GM23338 (cell line): ENCODE data around the gene TFIP11. TPM values are rescaled to one million over a fixed set of nuclear protein-coding genes. Genes with fewer than 3 reads are reported as not detected.

Source experiments
- ATAC-seq: fragments of 200-7000 bp; cut with Tn5 transposase; 3 replicates; pipeline ENCODE4 v1.9.1; 2020
- DNase-seq: peaks from one replicate; pipeline ENCODE4 v3.0.0-alpha.2; 2015; ENCODE audit warnings: low spot score
- H2AFZ ChIP-seq: fragments of 200-600 bp; sonication (generic); 2 replicates; pipeline ENCODE4 v1.8.0; 2016; ENCODE audit warnings: antibody characterized with exemption, mild to moderate bottlenecking, moderate library complexity
- H3F3A ChIP-seq: fragments of 200-600 bp; sonication (generic); replicated peaks from 2 replicates; pipeline ENCODE4 v1.8.0; 2017; ENCODE audit warnings: antibody characterized with exemption, mixed run types, low read depth
- H3K27ac ChIP-seq: fragments of 200-600 bp; sonication (generic); 2 replicates; pipeline ENCODE4 v1.6.1; 2016; ENCODE audit warnings: low read depth
- H3K27me3 ChIP-seq: fragments of 200-600 bp; sonication (generic); 2 replicates; pipeline ENCODE4 v1.8.0; 2016; ENCODE audit warnings: mild to moderate bottlenecking, mixed run types, moderate library complexity; ENCODE audit not compliant: insufficient read depth
- H3K36me3 ChIP-seq: fragments of 200-600 bp; sonication (generic); 2 replicates; pipeline ENCODE4 v1.8.0; 2016; ENCODE audit warnings: mild to moderate bottlenecking; ENCODE audit not compliant: insufficient read depth
- H3K4me1 ChIP-seq: fragments of 200-600 bp; sonication (generic); 2 replicates; pipeline ENCODE4 v1.8.0; 2016; ENCODE audit warnings: mild to moderate bottlenecking, moderate library complexity; ENCODE audit not compliant: insufficient read depth
- H3K4me2 ChIP-seq: fragments of 200-600 bp; sonication (generic); 2 replicates; pipeline ENCODE4 v1.7.1; 2017; ENCODE audit warnings: mixed run types
- H3K4me3 ChIP-seq: fragments of 200-600 bp; sonication (generic); 2 replicates; pipeline ENCODE4 v1.6.1; 2016; ENCODE audit warnings: mixed run types
- H3K79me2 ChIP-seq: fragments of 200-600 bp; sonication (generic); replicated peaks from 2 replicates; pipeline ENCODE4 v1.8.0; 2017; ENCODE audit warnings: mild to moderate bottlenecking; ENCODE audit not compliant: insufficient read depth
- H3K9me2 ChIP-seq: fragments of 200-600 bp; sonication (generic); 2 replicates; pipeline ENCODE4 v1.8.0; 2017; ENCODE audit not compliant: insufficient read depth
- H4K20me1 ChIP-seq: fragments of 200-600 bp; sonication (generic); replicated peaks from 2 replicates; pipeline ENCODE4 v1.8.0; 2017; ENCODE audit warnings: mild to moderate bottlenecking; ENCODE audit not compliant: insufficient read depth
- H3K27ac Mint-ChIP-seq: 2 replicates; pipeline ENCODE4 v1.8.0; 2020; ENCODE audit warnings: inconsistent platforms, mild to moderate bottlenecking, moderate library complexity, mixed read lengths
- H3K27me3 Mint-ChIP-seq: 3 replicates; pipeline ENCODE4 v1.8.0; 2022; ENCODE audit warnings: low read depth, mild to moderate bottlenecking, moderate library complexity, mixed read lengths, inconsistent platforms; ENCODE audit not compliant: insufficient read depth, poor library complexity
- H3K36me3 Mint-ChIP-seq: 3 replicates; pipeline ENCODE4 v1.8.0; 2021; ENCODE audit warnings: low read depth, mild to moderate bottlenecking, inconsistent platforms, moderate library complexity, mixed read lengths
- H3K4me1 Mint-ChIP-seq: 3 replicates; pipeline ENCODE4 v1.8.0; 2020; ENCODE audit warnings: mild to moderate bottlenecking, inconsistent platforms, mixed read lengths
- H3K4me3 Mint-ChIP-seq: 3 replicates; pipeline ENCODE4 v1.8.0; 2021; ENCODE audit warnings: moderate library complexity, mild to moderate bottlenecking, inconsistent platforms, mixed read lengths
- H3K9me3 Mint-ChIP-seq: 3 replicates; pipeline ENCODE4 v1.8.0; 2020; ENCODE audit warnings: moderate library complexity, mild to moderate bottlenecking, inconsistent platforms, mixed read lengths
- EZH2 ChIP-seq: fragments of 200-600 bp; sonication (generic); IDR thresholded peaks from one replicate; pipeline ENCODE4 v1.8.0; 2017; ENCODE audit warnings: antibody characterized with exemption, mild to moderate bottlenecking, low read depth; ENCODE audit not compliant: unreplicated experiment
- NANOG ChIP-seq: IDR thresholded peaks from 2 replicates; pipeline ENCODE4 v1.6.1; 2016; ENCODE audit warnings: antibody characterized with exemption, borderline replicate concordance
- POLR2AphosphoS5 ChIP-seq: IDR thresholded peaks from 2 replicates; pipeline ENCODE4 v1.6.1; 2016; ENCODE audit warnings: antibody characterized with exemption, low read depth
- REST ChIP-seq: IDR thresholded peaks from one replicate; pipeline ENCODE4 v1.6.1; 2018; ENCODE audit warnings: antibody characterized with exemption; ENCODE audit not compliant: unreplicated experiment
- STAT1 ChIP-seq: IDR thresholded peaks from one replicate; pipeline ENCODE4 v1.6.1; 2016; ENCODE audit warnings: antibody characterized with exemption; ENCODE audit not compliant: unreplicated experiment
- ZNF114 ChIP-seq: fragments of 250-450 bp; sonication (Bioruptor Pico); IDR thresholded peaks from 2 replicates; pipeline ENCODE4 v1.5.0; 2020; ENCODE audit warnings: mild to moderate bottlenecking, moderate library complexity
- ZNF331 ChIP-seq: fragments of 250-450 bp; sonication (Bioruptor Pico); IDR thresholded peaks from 2 replicates; pipeline ENCODE4 v1.5.0; 2020; ENCODE audit warnings: low read depth, mild to moderate bottlenecking, moderate library complexity
- polyA plus RNA-seq: library from polyadenylated mRNA; unstranded; fragments of >200 nt; fragmentation: Nextera tagmentation; extraction: Ambion mirVana; gene quantifications from 2 replicates; pipeline ENCODE4 v1.2.1, GENCODE V29; 2016
- total RNA-seq: library from RNA; depleted of rRNA; stranded (reverse); fragments of >200 nt; shearing (Covaris generic); gene quantifications from 2 replicates; pipeline ENCODE4 v1.2.3, GENCODE V29; 2014
- TF ChIP-seq, protein P1 (sequence below): fragments of 250-450 bp; sonication (Bioruptor Pico); IDR thresholded peaks from 2 replicates; pipeline ENCODE4 v1.5.0; 2020; ENCODE audit warnings: mild to moderate bottlenecking, moderate library complexity
- TF ChIP-seq, protein P2 (sequence below): IDR thresholded peaks from 2 replicates; pipeline ENCODE4 v1.6.1; 2016; ENCODE audit warnings: antibody characterized with exemption
- TF ChIP-seq, protein P3 (sequence below), 2 experiments: fragments of 200-600 bp in 1 of 2; sonication (generic) in 1 of 2; conservative IDR thresholded peaks; 2 replicates each; pipeline versions ENCODE4 v1.5.1 to v1.6.1; 2016 to 2017; ENCODE audit warnings: antibody characterized with exemption in 2 of 2, low read depth in 2 of 2, mild to moderate bottlenecking in 2 of 2, moderate library complexity in 1 of 2

TFIP11 gene
- total and polyA plus RNA-seq, 2 experiments from 2014 or later: 17.1 to 26.2 TPM

DNA sequence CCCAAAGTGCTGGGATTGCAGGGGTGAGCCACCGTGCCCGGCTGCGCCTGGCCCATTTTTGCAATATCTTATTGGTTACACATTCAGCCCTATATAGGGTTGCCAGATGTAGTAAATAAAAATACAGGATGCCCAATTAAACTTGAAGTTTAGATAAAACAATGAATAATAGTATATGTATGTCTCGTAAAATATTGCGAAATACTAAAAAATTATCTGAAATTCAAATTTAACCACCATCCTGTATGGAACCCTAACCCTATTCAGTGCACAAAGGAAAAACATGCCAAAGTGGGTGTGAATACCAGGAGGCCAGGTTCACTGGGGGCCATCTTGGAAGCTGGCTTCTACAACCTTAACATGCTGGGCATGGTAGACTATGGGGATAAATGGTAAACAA lies 5.2 kb upstream of the TFIP11 start:
- DNase-seq (no peak), ATAC-seq (no peak)
- Histone ChIP-seq H3K4me2 (no peak overlapping the region), H4K20me1 (no peaks in the 10 kb centered on the region), H3K9me2 (no peaks in the 10 kb centered on the region), H2AFZ (no peak overlapping the region), H3K4me1 (0 out of 2 replicates have a peak, but pooled peaks cover 6% of the 10 kb centered on the region), H3K4me3 (no peak overlapping the region), H3K27ac (no peak overlapping the region), H3K79me2 (peaks cover 13% of the 10 kb centered on the region), H3F3A (peaks cover 3% of the 10 kb centered on the region; the same call in 1 of the 2 replicates), H3K27me3 (no peaks in the 10 kb centered on the region), H3K36me3 (no peaks in the 10 kb centered on the region)
- Mint-ChIP-seq H3K9me3 (no peaks in the 10 kb centered on the region), H3K27ac (no peak overlapping the region), H3K36me3 (no peaks in the 10 kb centered on the region), H3K27me3 (peaks cover 2% of the 10 kb centered on the region), H3K4me3 (no peak overlapping the region), H3K4me1 (peaks cover 7% of the 10 kb centered on the region)
- no peak for TF ChIP-seq REST
- no peak for TF ChIP-seq POLR2AphosphoS5
- TF ChIP-seq ZNF331 (CRISPR knock-in tag): no peak
- no peak for TF ChIP-seq EZH2
- TF ChIP-seq, protein P1, sequence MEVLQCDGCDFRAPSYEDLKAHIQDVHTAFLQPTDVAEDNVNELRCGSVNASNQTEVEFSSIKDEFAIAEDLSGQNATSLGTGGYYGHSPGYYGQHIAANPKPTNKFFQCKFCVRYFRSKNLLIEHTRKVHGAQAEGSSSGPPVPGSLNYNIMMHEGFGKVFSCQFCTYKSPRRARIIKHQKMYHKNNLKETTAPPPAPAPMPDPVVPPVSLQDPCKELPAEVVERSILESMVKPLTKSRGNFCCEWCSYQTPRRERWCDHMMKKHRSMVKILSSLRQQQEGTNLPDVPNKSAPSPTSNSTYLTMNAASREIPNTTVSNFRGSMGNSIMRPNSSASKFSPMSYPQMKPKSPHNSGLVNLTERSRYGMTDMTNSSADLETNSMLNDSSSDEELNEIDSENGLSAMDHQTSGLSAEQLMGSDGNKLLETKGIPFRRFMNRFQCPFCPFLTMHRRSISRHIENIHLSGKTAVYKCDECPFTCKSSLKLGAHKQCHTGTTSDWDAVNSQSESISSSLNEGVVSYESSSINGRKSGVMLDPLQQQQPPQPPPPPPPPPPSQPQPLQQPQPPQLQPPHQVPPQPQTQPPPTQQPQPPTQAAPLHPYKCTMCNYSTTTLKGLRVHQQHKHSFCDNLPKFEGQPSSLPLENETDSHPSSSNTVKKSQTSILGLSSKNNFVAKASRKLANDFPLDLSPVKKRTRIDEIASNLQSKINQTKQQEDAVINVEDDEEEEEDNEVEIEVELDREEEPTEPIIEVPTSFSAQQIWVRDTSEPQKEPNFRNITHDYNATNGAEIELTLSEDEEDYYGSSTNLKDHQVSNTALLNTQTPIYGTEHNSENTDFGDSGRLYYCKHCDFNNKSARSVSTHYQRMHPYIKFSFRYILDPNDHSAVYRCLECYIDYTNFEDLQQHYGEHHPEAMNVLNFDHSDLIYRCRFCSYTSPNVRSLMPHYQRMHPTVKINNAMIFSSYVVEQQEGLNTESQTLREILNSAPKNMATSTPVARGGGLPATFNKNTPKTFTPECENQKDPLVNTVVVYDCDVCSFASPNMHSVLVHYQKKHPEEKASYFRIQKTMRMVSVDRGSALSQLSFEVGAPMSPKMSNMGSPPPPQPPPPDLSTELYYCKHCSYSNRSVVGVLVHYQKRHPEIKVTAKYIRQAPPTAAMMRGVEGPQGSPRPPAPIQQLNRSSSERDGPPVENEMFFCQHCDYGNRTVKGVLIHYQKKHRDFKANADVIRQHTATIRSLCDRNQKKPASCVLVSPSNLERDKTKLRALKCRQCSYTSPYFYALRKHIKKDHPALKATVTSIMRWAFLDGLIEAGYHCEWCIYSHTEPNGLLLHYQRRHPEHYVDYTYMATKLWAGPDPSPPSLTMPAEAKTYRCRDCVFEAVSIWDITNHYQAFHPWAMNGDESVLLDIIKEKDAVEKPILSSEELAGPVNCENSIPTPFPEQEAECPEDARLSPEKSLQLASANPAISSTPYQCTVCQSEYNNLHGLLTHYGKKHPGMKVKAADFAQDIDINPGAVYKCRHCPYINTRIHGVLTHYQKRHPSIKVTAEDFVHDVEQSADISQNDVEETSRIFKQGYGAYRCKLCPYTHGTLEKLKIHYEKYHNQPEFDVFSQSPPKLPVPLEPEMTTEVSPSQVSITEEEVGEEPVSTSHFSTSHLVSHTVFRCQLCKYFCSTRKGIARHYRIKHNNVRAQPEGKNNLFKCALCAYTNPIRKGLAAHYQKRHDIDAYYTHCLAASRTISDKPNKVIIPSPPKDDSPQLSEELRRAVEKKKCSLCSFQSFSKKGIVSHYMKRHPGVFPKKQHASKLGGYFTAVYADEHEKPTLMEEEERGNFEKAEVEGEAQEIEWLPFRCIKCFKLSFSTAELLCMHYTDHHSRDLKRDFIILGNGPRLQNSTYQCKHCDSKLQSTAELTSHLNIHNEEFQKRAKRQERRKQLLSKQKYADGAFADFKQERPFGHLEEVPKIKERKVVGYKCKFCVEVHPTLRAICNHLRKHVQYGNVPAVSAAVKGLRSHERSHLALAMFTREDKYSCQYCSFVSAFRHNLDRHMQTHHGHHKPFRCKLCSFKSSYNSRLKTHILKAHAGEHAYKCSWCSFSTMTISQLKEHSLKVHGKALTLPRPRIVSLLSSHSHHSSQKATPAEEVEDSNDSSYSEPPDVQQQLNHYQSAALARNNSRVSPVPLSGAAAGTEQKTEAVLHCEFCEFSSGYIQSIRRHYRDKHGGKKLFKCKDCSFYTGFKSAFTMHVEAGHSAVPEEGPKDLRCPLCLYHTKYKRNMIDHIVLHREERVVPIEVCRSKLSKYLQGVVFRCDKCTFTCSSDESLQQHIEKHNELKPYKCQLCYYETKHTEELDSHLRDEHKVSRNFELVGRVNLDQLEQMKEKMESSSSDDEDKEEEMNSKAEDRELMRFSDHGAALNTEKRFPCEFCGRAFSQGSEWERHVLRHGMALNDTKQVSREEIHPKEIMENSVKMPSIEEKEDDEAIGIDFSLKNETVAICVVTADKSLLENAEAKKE: no peak
- TF ChIP-seq, protein P2, sequence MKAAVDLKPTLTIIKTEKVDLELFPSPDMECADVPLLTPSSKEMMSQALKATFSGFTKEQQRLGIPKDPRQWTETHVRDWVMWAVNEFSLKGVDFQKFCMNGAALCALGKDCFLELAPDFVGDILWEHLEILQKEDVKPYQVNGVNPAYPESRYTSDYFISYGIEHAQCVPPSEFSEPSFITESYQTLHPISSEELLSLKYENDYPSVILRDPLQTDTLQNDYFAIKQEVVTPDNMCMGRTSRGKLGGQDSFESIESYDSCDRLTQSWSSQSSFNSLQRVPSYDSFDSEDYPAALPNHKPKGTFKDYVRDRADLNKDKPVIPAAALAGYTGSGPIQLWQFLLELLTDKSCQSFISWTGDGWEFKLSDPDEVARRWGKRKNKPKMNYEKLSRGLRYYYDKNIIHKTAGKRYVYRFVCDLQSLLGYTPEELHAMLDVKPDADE: no peak
- TF ChIP-seq STAT1: no peak
- TF ChIP-seq NANOG: no peak
- no peak for TF ChIP-seq ZNF114 (CRISPR knock-in tag)
- TF ChIP-seq, protein P3, sequence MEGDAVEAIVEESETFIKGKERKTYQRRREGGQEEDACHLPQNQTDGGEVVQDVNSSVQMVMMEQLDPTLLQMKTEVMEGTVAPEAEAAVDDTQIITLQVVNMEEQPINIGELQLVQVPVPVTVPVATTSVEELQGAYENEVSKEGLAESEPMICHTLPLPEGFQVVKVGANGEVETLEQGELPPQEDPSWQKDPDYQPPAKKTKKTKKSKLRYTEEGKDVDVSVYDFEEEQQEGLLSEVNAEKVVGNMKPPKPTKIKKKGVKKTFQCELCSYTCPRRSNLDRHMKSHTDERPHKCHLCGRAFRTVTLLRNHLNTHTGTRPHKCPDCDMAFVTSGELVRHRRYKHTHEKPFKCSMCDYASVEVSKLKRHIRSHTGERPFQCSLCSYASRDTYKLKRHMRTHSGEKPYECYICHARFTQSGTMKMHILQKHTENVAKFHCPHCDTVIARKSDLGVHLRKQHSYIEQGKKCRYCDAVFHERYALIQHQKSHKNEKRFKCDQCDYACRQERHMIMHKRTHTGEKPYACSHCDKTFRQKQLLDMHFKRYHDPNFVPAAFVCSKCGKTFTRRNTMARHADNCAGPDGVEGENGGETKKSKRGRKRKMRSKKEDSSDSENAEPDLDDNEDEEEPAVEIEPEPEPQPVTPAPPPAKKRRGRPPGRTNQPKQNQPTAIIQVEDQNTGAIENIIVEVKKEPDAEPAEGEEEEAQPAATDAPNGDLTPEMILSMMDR (conservative IDR thresholded peaks at IDR 0.05; ENCODE audit: low read depth in 2 of 2): no peak
